Measurements from ENCODE around the gene DHX38. TPM values are rescaled to one million over a fixed set of nuclear protein-coding genes. Genes with fewer than 3 reads are reported as not detected.

Gene DHX38
- total RNA-seq, 3 donors from 2014 or later = 56.0 to 75.9 (median 62.7) TPM

GRCh38 chr16:72142476-72142875 is 48.8 kb downstream of the DHX38 start:
- TF ChIP-seq CTCF (IDR thresholded peaks at IDR 0.05) = no peak
- DNase-seq (no peak), ATAC-seq (no peak)
- no peaks in the 10 kb centered on the region for H3K4me1 ChIP-seq (ENCODE audit: low read depth)
- H3K4me3 ChIP-seq = no peak overlapping the region
- peaks cover 2% of the 10 kb centered on the region for H3K9me3 ChIP-seq
- intact Hi-C loops (cut with DNase I, micrococcal nuclease) = no loop called here
- H3K36me3 ChIP-seq (ENCODE audit: low read depth) = no peaks in the 10 kb centered on the region

- intact Hi-C loops (cut with DNase I, micrococcal nuclease) = no loop called here
- Histone ChIP-seq H3K4me3 (no peak overlapping the region), H3K4me1 (ENCODE audit: low read depth) (no peaks in the 10 kb centered on the region), H3K9me3 (peaks cover 2% of the 10 kb centered on the region), H3K36me3 (ENCODE audit: low read depth) (no peaks in the 10 kb centered on the region)
- ATAC-seq (no peak), DNase-seq (no peak)
- no peak for TF ChIP-seq CTCF (IDR thresholded peaks at IDR 0.05)
These were observed 56.2 kb downstream of the DHX38 start for GRCh38 chr16:72149676-72150464.

GRCh38 chr16:72159386-72159785 is 65.7 kb downstream of the DHX38 start:
- Histone ChIP-seq H3K36me3 (ENCODE audit: low read depth) (no peaks in the 10 kb centered on the region), H3K4me1 (ENCODE audit: low read depth) (no peaks in the 10 kb centered on the region), H3K4me3 (no peak overlapping the region), H3K9me3 (no peaks in the 10 kb centered on the region)
- no peak for DNase-seq
- TF ChIP-seq CTCF (IDR thresholded peaks at IDR 0.05) = no peak
- intact Hi-C loops (cut with DNase I, micrococcal nuclease) = no loop called here
- ATAC-seq = no peak

- Histone ChIP-seq H3K36me3 (ENCODE audit: low read depth) (no peaks in the 10 kb centered on the region), H3K4me1 (ENCODE audit: low read depth) (no peaks in the 10 kb centered on the region), H3K4me3 (no peak overlapping the region), H3K9me3 (no peaks in the 10 kb centered on the region)
- intact Hi-C loops (cut with DNase I, micrococcal nuclease) = no loop called here
- no peak for ATAC-seq
- TF ChIP-seq CTCF (IDR thresholded peaks at IDR 0.05) = no peak
- no peak for DNase-seq
These were observed 66.2 kb downstream of the DHX38 start for GRCh38 chr16:72159801-72160200.

GRCh38 chr16:72162105-72162692 is 68.6 kb downstream of the DHX38 start:
- Histone ChIP-seq H3K36me3 (ENCODE audit: low read depth) (no peaks in the 10 kb centered on the region), H3K4me3 (no peak overlapping the region), H3K4me1 (ENCODE audit: low read depth) (no peaks in the 10 kb centered on the region), H3K9me3 (no peaks in the 10 kb centered on the region)
- DNase-seq (no peak), ATAC-seq (peak; percentile 55)
- no peak for TF ChIP-seq CTCF (IDR thresholded peaks at IDR 0.05)
- intact Hi-C loops (cut with DNase I, micrococcal nuclease) = no loop called here

Other genes starting within 250 kb of the DHX38 start
- 10 to 100 TPM; 21.6 to 38.7 (median 24.0) TPM for gene ATXN1L, start 247.9 kb upstream of the DHX38 start, total RNA-seq
- 10 to 100 TPM; 10.2 to 13.7 (median 12.7) TPM for gene ZNF821, start 209.7 kb upstream of the DHX38 start, total RNA-seq
- 100 to 1,000 TPM; 223 to 278 (median 228) TPM for gene IST1, start 198.3 kb upstream of the DHX38 start, total RNA-seq
- gene PKD1L3, start 93.4 kb upstream of the DHX38 start, total RNA-seq = under 1 TPM; 0.06 to 0.39 (median 0.13) TPM
- 1 to 10 TPM; 5.9 to 8.3 (median 7.4) TPM for gene DHODH, start 85.1 kb upstream of the DHX38 start, total RNA-seq
- 1 to 10 TPM in 1 of 3 donors, under 1 TPM in 2; 0.38 to 4.6 (median 0.51) TPM for gene HP, start 39.3 kb upstream of the DHX38 start, total RNA-seq
- gene HPR, start 30.6 kb upstream of the DHX38 start, total RNA-seq = under 1 TPM in 1 of 3 donors, not detected in 2; 0.51 TPM
- 10 to 100 TPM in 2 of 3 donors, 1 to 10 TPM in 1; 9.8 to 14.5 (median 12.0) TPM for gene TXNL4B, start 227 bp upstream of the DHX38 start, total RNA-seq
- gene PMFBP1, start 78.3 kb downstream of the DHX38 start, total RNA-seq = 1 to 10 TPM; 3.6 to 9.7 (median 7.2) TPM